Fibroblast of the aortic adventitia (primary cell): ENCODE measurements around the gene RASGRP2. TPM values are rescaled to one million over a fixed set of nuclear protein-coding genes. Genes with fewer than 3 reads are reported as not detected.

Experiments used
- DNase-seq: peaks from one replicate; pipeline ENCODE4 v3.0.0-alpha.2; 2010; ENCODE audit warnings: low read depth
- H3K4me3 ChIP-seq: 2 replicates; pipeline ENCODE4 v1.5.1; 2011; ENCODE audit warnings: low read depth, mild to moderate bottlenecking, control low read depth, low read length, moderate library complexity
- total RNA-seq: library from RNA; depleted of rRNA; stranded (reverse); fragments of >200 nt; gene quantifications from 2 replicates; pipeline ENCODE4 v1.2.3, GENCODE V29; 2012; ENCODE audit warnings: low replicate concordance
- TF ChIP-seq, protein P1 (sequence below): IDR thresholded peaks from 2 replicates; pipeline ENCODE4 v1.5.1; 2011; ENCODE audit warnings: mild to moderate bottlenecking, low read length, control low read depth, inconsistent platforms; ENCODE audit not compliant: insufficient read depth

The RASGRP2 gene
- total RNA-seq, 1 donor = not detected

DNA sequence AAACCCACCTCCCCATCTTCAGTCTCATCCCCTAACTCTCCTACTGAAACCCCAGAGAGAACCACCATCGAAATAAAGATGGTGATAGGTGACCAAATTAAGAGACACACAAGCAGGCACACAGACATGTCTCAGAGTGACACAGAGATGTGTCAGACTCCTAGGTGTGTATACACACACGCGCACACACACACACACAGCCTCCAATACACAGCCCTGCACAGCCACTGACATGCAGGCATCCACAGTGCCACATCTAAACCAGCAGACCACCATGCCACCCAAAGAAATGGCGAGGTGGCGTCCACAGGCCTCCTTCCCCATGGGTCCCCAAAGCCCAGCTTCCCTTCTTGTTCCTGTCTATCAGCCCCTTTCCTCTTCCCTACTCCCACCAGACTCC, 48.4 kb downstream of the RASGRP2 start:
- TF ChIP-seq, protein P1, sequence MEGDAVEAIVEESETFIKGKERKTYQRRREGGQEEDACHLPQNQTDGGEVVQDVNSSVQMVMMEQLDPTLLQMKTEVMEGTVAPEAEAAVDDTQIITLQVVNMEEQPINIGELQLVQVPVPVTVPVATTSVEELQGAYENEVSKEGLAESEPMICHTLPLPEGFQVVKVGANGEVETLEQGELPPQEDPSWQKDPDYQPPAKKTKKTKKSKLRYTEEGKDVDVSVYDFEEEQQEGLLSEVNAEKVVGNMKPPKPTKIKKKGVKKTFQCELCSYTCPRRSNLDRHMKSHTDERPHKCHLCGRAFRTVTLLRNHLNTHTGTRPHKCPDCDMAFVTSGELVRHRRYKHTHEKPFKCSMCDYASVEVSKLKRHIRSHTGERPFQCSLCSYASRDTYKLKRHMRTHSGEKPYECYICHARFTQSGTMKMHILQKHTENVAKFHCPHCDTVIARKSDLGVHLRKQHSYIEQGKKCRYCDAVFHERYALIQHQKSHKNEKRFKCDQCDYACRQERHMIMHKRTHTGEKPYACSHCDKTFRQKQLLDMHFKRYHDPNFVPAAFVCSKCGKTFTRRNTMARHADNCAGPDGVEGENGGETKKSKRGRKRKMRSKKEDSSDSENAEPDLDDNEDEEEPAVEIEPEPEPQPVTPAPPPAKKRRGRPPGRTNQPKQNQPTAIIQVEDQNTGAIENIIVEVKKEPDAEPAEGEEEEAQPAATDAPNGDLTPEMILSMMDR = no peak
- no peak overlapping the region for H3K4me3 ChIP-seq
- no peak for DNase-seq

DNA sequence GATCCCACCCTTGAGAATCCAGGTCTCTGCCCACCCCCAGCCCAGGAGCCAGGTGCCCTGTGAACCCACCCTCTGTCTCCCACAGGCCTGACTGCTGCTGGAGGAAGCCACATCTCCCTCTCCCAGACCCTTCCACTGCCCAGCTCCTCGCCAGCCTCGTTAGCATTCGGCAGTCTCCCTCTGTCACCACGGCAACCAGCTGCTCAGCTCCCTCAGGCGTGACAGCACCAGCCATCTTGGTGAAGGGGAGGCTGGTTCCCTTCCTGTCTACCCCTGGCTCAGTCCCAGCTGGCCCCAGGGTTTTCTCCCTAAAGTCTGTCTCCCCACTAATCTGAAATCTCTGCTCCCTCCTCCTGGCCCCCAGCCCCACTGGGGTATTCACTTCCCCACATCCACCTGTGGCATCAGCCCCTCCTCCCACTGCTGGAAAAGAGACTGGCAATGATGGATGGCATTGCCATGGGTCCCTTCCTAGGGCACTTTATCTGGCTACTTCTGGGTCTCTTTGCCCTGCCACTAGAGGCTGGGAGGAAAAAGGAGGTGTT, 49.0 kb downstream of the RASGRP2 start:
- TF ChIP-seq, protein P1 = no peak
- DNase-seq = no peak
- no peak overlapping the region for H3K4me3 ChIP-seq

DNA sequence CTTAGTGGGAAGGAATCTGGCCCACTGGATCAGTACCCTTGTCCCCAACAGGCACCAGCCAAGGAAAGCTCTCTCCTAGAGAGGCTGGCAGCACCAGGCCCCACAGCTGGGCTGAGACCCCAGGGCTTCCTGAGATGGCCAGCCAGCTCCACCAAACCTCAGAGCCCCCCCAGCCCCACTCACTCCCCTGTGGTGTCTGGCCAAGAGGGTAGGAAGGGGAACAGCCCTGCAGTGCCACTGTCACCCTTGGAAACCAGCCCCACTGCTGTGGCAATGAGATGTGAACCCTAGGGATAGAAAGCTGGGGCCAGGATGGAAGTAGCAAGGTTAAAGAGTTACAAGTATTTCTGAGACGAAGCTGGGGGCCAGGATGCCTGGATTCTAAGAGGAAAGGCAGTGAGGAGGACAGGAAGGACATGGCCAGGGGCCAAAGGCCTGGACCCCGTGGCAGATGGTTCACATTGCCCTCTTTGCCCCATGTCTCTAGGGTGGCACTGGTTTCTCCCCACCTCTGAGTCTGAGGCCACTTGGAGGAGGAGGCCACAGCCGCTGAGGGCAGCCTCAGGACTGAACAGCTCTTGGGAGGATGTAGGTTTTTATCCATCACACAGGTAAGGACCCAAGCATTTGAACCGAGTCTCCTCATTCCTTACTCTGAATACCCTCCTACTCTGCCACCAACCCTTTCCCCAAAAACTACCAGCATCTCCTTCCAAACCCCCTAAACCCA, 49.8 kb downstream of the RASGRP2 start:
- no peak overlapping the region for H3K4me3 ChIP-seq
- TF ChIP-seq, protein P1 = no peak
- DNase-seq = no peak

DNA sequence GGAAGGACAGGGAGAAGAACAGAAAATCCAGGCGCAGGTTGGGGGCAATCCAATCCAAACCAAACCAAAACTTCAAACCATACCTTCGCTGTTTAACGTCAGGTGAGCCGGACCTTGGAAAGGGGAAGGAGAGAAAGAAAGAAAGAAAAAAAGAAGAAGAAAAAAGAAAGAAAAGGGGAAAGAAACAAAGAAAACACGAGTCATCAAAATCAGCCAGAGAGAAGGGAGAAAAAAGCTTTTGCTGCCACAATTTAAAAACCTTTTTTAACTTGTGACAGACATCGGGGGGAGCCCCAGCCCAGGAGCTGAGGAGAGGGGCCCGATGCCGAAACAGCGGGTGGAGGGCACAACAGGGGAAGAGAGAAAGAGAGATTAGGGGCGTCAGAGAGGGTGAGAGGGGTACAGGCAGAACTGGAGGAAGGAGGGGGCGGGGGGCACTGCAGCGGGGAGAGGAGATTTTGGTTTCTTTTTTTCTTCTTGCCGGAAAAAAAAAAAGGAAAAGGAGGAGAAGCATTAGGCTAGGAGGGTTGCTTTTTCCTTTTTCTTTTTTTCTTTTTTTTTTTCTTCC, 51.1 kb downstream of the RASGRP2 start:
- no peak for DNase-seq
- H3K4me3 ChIP-seq = no peak overlapping the region
- TF ChIP-seq, protein P1 = no peak

DNA sequence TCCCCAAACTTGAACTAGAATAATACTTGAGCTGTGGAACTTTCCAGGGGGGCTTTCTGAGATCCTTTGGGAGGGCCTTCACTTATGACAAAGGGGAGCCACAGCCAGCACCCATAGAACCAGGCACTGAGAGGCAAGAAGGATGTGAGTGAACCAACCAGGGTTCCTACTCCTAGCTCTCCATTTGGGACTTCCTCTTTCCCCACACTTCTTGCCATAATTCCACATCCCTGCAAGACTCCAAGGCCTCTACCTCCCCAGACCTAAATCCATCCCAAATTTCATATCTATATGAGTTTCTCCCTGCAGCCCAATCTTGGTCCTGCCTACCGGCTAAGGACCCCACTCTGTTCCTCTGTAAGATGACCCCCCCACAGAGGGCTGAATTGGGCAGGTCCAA, 52.4 kb downstream of the RASGRP2 start:
- TF ChIP-seq, protein P1 = no peak
- H3K4me3 ChIP-seq = no peak overlapping the region

DNA sequence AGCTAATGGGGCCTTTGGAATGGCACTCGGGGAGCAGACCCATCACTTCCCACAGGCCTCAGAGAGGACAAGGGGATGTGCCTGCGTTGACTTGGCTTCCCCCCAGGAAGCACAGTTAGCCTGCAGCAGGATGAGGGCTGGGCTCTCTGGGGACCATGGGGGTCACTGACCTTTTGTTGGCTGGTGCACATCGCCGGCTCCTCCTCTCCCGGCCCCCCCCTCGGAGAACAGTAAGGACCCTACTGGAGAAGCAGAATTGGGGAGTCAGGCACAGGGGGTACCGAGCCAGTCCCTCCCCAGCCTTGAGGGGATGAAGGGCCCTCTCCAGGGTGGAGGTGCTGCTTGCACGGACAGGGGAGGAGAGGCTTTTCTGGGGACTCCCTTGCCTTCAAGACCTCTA, 53.7 kb downstream of the RASGRP2 start:
- no peak for DNase-seq
- TF ChIP-seq, protein P1 = no peak

More for the DNA sequence above, 52.4 kb downstream of the RASGRP2 start:
- DNase-seq = no peak

More for the DNA sequence above, 53.7 kb downstream of the RASGRP2 start:
- H3K4me3 ChIP-seq = no peak overlapping the region
